NT2/D1 (cell line): ENCODE measurements around the gene PTPRN2.

Source experiments
- SUZ12 ChIP-seq: IDR thresholded peaks from 2 replicates; pipeline ENCODE4 v1.6.1; 2011; ENCODE audit not compliant: insufficient read length, insufficient read depth; ENCODE audit errors: extremely low read depth
- YY1 ChIP-seq: IDR thresholded peaks from 2 replicates; pipeline ENCODE4 v1.6.1; 2011; ENCODE audit not compliant: insufficient read length, insufficient read depth

GRCh38 chr7:158190756-158191155 is 396.9 kb downstream of the PTPRN2 start:
- no peak for TF ChIP-seq SUZ12
- no peak for TF ChIP-seq YY1
